ENCODE measurements around the gene IGSF21.

The IGSF21 gene

GRCh38 chr1:18217398-18218043, 109.9 kb downstream of the IGSF21 start:
- no peak overlapping the region for H3K27ac ChIP-seq
- no peak for TF ChIP-seq CTCF (conservative IDR thresholded peaks at IDR 0.05; ENCODE audit: low read depth)
- CTCF ChIA-PET: interaction anchor here (0.5 kb wide), 2 partner anchors 19 to 358 kb away, joined by 3 read pairs; no protein-coding TSS in a partner anchor
- DNase-seq (ENCODE audit: low spot score): no peak
- POLR2A ChIA-PET (ENCODE audit: low non-redundant PET): no interaction called here

- no peak for DNase-seq (ENCODE audit: low spot score)
- H3K27ac ChIP-seq: no peak overlapping the region
- POLR2A ChIA-PET (ENCODE audit: low non-redundant PET): interaction anchor here (0.6 kb wide), 1 partner anchor 9 kb away, joined by 3 read pairs; no protein-coding TSS in a partner anchor
- CTCF ChIA-PET: no interaction called here
- no peak for TF ChIP-seq CTCF (conservative IDR thresholded peaks at IDR 0.05; ENCODE audit: low read depth)
These were observed 122.0 kb downstream of the IGSF21 start for GRCh38 chr1:18229625-18230024.

GRCh38 chr1:18230321-18230720, 122.7 kb downstream of the IGSF21 start:
- POLR2A ChIA-PET (ENCODE audit: low non-redundant PET): no interaction called here
- no peak for TF ChIP-seq CTCF (conservative IDR thresholded peaks at IDR 0.05; ENCODE audit: low read depth)
- H3K27ac ChIP-seq: no peak overlapping the region
- CTCF ChIA-PET: interaction anchor here (0.8 kb wide), 1 partner anchor 164 kb away, joined by 4 read pairs; no protein-coding TSS in a partner anchor
- DNase-seq (ENCODE audit: low spot score): no peak

GRCh38 chr1:18230840-18231239, 123.2 kb downstream of the IGSF21 start:
- H3K27ac ChIP-seq: no peak overlapping the region
- DNase-seq (ENCODE audit: low spot score): no peak
- ChIA-PET POLR2A (ENCODE audit: low non-redundant PET) (no interaction called here), CTCF (interaction anchor here (0.6 to 0.8 kb wide), 3 partner anchors 9 to 165 kb away, joined by 3 to 4 read pairs (median 3); no protein-coding TSS in a partner anchor)
- no peak for TF ChIP-seq CTCF (conservative IDR thresholded peaks at IDR 0.05; ENCODE audit: low read depth)

- CTCF ChIA-PET: no interaction called here
These were observed 124.5 kb downstream of the IGSF21 start for GRCh38 chr1:18232052-18232451.

DNA sequence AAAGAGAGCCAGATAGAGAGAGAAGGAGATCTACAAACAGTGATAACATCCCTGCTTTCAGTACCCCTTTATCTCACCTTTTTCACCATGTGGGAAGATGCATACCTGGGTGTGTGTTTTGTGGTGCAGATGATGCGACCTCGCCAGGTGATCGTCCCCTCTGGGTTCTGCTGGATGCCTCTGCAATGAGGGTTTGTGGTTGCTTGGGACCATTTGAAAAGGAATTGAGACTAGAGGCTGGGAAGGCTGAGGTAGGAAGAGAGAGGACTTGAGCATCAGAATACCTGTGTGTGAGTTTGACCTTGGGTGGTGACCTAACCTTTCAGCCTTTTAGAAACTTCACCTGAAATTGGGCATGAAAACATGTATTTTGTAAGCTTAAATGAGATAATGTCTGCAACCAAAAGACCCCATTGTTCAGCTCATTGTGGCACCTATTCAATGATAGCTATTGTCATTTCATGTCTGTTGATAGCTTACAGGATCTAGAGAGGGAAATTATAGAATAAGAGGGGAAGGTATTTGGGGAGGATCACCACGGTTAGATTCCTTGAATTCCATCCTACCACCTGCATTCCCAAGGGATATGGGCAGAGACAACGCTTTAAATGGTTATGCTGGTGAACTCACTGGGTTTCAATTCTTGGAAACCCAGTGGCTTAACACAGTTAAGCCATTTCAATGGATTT, 125.7 kb downstream of the IGSF21 start:
- TF ChIP-seq CTCF (conservative IDR thresholded peaks at IDR 0.05; ENCODE audit: low read depth): no peak
- H3K27ac ChIP-seq: no peak overlapping the region
- CTCF ChIA-PET: interaction anchor here (0.6 kb wide), 1 partner anchor 204 kb away, joined by 3 read pairs; no protein-coding TSS in a partner anchor
- POLR2A ChIA-PET (ENCODE audit: low non-redundant PET): no interaction called here
- DNase-seq (ENCODE audit: low spot score): no peak

More at GRCh38 chr1:18232052-18232451, 124.5 kb downstream of the IGSF21 start:
- DNase-seq (ENCODE audit: low spot score): no peak
- POLR2A ChIA-PET (ENCODE audit: low non-redundant PET): no interaction called here
- no peak overlapping the region for H3K27ac ChIP-seq
- TF ChIP-seq CTCF (conservative IDR thresholded peaks at IDR 0.05; ENCODE audit: low read depth): no peak
